RWPE1 (cell line): ENCODE measurements around the gene ZNF524.

Experiments used
- CTCF ChIA-PET: fragments of 350-600 bp; sonication (Branson Sonifier 250); formaldehyde crosslinking; extraction: SDS; loops from one replicate; lab custom pipeline; 2021; lab: Yijun Ruan, JAX
- POLR2A ChIA-PET: fragments of 400-600 bp; formaldehyde crosslinking; extraction: SDS; loops from one replicate; lab custom pipeline; 2020; ENCODE audit warnings: antibody characterized with exemption; ENCODE audit not compliant: low non-redundant PET; lab: Yijun Ruan, JAX
- DNase-seq: peaks from one replicate; pipeline ENCODE4 v3.0.0; 2012; ENCODE audit warnings: low spot score
- H3K27ac ChIP-seq: fragments of 450-650 bp; 2 replicates; pipeline ENCODE4 v1.5.1; 2017
- CTCF ChIP-seq: fragments of 450-650 bp; conservative IDR thresholded peaks from 2 replicates; pipeline ENCODE4 v1.5.1; 2017; ENCODE audit warnings: low read depth, mild to moderate bottlenecking

Gene ZNF524

GRCh38 chr19:55588738-55589137 lies 11.3 kb upstream of the ZNF524 start:
- DNase-seq = no peak
- CTCF ChIA-PET = no interaction called here
- H3K27ac ChIP-seq = no peak overlapping the region
- TF ChIP-seq CTCF = no peak
- POLR2A ChIA-PET = no interaction called here

GRCh38 chr19:55590109-55590508 lies 10.0 kb upstream of the ZNF524 start:
- ChIA-PET POLR2A (no interaction called here), CTCF (no interaction called here)
- no peak overlapping the region for H3K27ac ChIP-seq
- DNase-seq = no peak
- no peak for TF ChIP-seq CTCF

GRCh38 chr19:55590617-55591016 lies 9.5 kb upstream of the ZNF524 start:
- ChIA-PET CTCF (interaction anchor here (0.5 kb wide), 1 partner anchor 74 kb away, joined by 4 read pairs; no protein-coding TSS in a partner anchor), POLR2A (no interaction called here)
- no peak for TF ChIP-seq CTCF
- H3K27ac ChIP-seq = no peak overlapping the region
- no peak for DNase-seq

- ChIA-PET CTCF (no interaction called here), POLR2A (no interaction called here)
- no peak for DNase-seq
- H3K27ac ChIP-seq = no peak overlapping the region
- no peak for TF ChIP-seq CTCF
Measured at GRCh38 chr19:55591555-55591954, 8.5 kb upstream of the ZNF524 start.

GRCh38 chr19:55592391-55593090 lies 7.5 kb upstream of the ZNF524 start:
- CTCF ChIA-PET = no interaction called here
- POLR2A ChIA-PET = no interaction called here
- DNase-seq = no peak
- TF ChIP-seq CTCF = no peak
- H3K27ac ChIP-seq = no peak overlapping the region

- ChIA-PET CTCF (no interaction called here), POLR2A (no interaction called here)
- peak overlapping the region; percentile 35 for H3K27ac ChIP-seq
- TF ChIP-seq CTCF = no peak
- no peak for DNase-seq
Measured at GRCh38 chr19:55593096-55593772, 6.9 kb upstream of the ZNF524 start.
